ENCODE data around the gene COLEC12.

COLEC12 gene

DNA sequence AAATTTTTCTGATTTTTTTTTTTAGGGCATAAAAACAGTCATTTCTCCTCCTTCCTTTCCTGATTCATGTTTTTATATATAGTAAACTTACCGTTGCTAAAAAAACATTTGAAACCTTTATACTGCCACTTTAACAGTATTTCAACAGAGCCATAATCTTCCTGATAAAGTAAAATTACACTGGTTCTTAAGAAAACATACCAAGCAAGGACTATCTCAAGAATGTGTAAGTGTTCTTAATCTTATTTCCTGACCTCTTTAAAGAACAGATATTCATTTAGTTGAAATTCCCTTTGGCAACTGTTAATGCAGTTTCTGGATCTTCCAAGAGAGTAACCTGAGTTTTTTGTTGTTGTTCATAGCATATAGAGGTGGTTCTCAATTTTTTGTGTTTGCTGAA, 26.6 kb upstream of the COLEC12 start:
- TF ChIP-seq, protein P1, sequence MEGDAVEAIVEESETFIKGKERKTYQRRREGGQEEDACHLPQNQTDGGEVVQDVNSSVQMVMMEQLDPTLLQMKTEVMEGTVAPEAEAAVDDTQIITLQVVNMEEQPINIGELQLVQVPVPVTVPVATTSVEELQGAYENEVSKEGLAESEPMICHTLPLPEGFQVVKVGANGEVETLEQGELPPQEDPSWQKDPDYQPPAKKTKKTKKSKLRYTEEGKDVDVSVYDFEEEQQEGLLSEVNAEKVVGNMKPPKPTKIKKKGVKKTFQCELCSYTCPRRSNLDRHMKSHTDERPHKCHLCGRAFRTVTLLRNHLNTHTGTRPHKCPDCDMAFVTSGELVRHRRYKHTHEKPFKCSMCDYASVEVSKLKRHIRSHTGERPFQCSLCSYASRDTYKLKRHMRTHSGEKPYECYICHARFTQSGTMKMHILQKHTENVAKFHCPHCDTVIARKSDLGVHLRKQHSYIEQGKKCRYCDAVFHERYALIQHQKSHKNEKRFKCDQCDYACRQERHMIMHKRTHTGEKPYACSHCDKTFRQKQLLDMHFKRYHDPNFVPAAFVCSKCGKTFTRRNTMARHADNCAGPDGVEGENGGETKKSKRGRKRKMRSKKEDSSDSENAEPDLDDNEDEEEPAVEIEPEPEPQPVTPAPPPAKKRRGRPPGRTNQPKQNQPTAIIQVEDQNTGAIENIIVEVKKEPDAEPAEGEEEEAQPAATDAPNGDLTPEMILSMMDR (IDR thresholded peaks at IDR 0.05; ENCODE audit: low read depth, low read length), result no peak
- H3K4me3 ChIP-seq (ENCODE audit: low read depth, low read length), result no peak overlapping the region
- DNase-seq (ENCODE audit: low read depth, low spot score), result no peak
- in situ Hi-C loops (cut with HindIII; ENCODE audit: low sequenced_read_pairs), result no loop called here

DNA sequence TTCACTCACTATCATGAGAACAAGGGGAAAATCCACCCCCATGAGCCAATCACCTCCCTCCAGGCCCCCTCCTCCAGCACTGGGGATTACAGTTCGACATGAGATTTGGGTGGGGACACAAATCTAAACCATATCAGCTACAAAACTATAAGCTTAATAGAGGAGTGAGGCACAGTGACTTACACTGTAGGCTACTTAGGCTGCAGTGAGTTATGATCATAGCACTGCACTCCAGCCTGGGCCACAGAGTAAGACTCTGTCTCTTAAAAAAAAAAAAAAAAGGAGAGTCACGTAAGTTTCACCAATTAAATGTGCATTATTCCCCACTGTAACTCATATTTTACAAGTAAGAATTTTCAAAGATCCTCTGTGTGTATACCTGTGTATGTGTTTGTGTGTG, 26.2 kb upstream of the COLEC12 start:
- in situ Hi-C loops (cut with HindIII; ENCODE audit: low sequenced_read_pairs), result no loop called here
- H3K4me3 ChIP-seq (ENCODE audit: low read depth, low read length), result no peak overlapping the region
- no peak for DNase-seq (ENCODE audit: low read depth, low spot score)
- TF ChIP-seq, protein P1 (IDR thresholded peaks at IDR 0.05; ENCODE audit: low read depth, low read length), result no peak

DNA sequence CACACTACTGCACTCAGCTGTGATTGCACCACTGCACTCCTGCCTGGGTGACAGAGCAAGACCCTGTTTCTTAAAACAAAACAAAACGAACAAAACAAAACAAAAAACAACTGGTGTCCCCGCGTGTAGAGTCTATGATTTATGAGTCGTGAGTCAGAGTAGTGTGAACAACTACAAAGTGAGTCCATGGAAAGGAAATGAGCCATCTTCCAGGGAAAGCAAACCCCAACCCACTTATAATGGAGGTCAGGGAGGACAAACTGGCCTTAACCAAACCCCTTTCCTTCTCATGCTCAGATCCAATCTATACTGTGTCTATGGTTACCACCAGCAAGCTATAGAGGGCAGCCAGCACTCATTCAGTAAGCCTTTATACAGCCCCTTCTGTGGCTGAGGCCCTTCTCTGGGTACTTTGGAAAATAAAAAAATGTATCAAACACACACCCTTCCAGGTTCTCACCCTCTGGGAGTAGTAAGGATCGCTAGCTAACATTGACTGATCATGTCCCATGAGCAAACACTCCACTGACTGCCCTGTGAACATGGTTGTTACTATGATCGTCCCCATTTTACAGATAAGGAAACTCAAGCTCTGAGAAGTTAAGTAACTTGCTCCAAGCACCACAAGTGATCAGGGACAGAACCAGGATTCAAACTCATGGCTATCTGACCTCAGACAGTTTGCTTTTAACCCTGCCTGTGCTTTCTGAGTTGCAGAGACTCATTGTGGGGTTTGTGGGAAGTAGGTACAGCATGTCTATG, 24.7 kb upstream of the COLEC12 start:
- TF ChIP-seq, protein P1 (IDR thresholded peaks at IDR 0.05; ENCODE audit: low read depth, low read length), result no peak

DNA sequence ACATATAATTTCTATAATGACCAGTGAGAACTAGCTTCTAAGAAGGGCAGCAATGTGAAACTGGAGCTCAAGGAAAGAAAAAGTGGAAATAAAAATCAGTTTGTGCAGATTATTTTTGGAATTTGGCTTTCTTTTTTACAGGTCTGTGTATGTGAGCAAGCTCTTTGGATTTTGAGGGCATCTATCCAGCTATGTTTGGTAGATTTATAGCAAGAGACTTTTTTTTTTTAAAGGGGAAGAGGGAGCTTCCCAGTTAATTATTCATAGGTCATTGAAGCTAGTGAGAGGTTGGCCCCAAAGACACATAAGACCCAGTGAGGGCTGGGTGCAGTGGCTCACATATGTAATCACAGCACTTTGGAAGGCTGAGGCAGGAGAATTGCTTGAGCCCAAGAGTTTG, 24.0 kb upstream of the COLEC12 start:
- TF ChIP-seq, protein P1 (IDR thresholded peaks at IDR 0.05; ENCODE audit: low read depth, low read length), result no peak
- in situ Hi-C loops (cut with HindIII; ENCODE audit: low sequenced_read_pairs), result no loop called here
- DNase-seq (ENCODE audit: low read depth, low spot score), result peak; percentile 75
- H3K4me3 ChIP-seq (ENCODE audit: low read depth, low read length), result no peak overlapping the region

More for the DNA sequence above, 24.7 kb upstream of the COLEC12 start:
- in situ Hi-C loops (cut with HindIII; ENCODE audit: low sequenced_read_pairs), result no loop called here
- DNase-seq (ENCODE audit: low read depth, low spot score), result peak; percentile 79
- H3K4me3 ChIP-seq (ENCODE audit: low read depth, low read length), result no peak overlapping the region

DNA sequence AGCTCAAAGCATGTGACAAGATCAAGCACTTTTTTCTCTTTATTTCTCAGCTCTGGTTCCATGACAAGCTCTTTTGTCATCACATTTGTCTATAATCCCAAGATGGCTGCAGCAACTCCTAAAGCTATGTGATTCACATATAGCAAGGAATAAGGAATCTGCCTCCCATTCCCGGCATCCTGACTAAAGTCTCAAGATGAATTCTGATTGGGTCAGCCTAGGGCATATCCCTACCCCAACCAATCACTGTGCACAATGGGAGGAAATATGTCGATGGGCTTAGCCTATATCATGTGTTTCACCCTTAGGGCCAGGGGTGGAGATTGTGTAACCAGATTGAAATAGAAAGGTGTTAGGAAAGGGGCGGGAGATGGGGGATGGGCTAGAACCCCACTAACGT, 23.1 kb upstream of the COLEC12 start:
- no peak overlapping the region for H3K4me3 ChIP-seq (ENCODE audit: low read depth, low read length)
- no peak for DNase-seq (ENCODE audit: low read depth, low spot score)
- TF ChIP-seq, protein P1 (IDR thresholded peaks at IDR 0.05; ENCODE audit: low read depth, low read length), result no peak
- in situ Hi-C loops (cut with HindIII; ENCODE audit: low sequenced_read_pairs), result no loop called here

DNA sequence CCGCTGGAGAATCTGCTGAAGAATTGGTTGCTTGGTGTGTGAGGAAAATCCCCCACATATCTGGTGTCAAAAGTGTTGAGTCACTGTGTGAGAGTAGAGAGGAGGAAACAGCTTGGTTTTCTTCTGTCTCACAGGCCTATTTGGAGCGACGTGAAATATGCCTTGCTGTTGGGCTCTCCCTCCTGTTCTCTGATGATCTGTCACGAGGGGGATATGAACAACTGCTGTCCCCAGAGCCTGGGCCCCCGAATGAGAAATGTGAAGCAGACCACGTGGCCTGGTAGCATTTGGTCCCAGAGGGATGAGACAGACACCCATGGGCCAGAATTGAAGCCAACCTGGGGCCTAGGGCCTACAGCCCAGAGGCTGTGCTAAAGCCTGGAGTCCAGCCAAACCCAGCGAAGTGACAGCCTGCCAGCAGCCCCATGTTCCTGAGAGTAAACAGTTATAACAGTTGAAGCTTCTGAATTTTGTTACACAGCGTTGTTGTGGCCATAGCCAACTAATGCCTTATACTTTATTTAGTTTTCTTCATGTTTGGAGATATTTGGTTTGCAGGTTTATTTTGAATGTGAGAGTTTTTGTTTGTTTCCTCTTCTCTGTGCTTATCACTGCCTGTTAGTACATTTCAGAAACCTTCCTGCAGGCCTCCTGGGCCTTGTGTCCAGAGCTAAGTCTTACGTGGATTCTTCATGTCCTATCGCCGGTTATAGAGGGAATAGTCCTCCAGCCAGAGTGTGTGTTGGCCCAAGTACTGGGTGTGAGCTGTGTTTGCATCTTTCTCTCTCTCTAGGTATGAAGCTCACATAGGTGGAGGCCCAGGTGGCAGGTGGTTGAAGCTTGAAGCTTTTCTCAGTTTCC, 18.7 kb upstream of the COLEC12 start:
- TF ChIP-seq, protein P1 (IDR thresholded peaks at IDR 0.05; ENCODE audit: low read depth, low read length), result no peak
- in situ Hi-C loops (cut with HindIII; ENCODE audit: low sequenced_read_pairs), result no loop called here
- DNase-seq (ENCODE audit: low read depth, low spot score), result peak; percentile 49
- H3K4me3 ChIP-seq (ENCODE audit: low read depth, low read length), result no peak overlapping the region
